ENCODE results near the gene ST7.
"Not testable (repeated sequence)": the region's sequence is repeated elsewhere in the genome, so short reads cannot be mapped to it uniquely, and the experiment has no call there.

The ST7 gene

DNA sequence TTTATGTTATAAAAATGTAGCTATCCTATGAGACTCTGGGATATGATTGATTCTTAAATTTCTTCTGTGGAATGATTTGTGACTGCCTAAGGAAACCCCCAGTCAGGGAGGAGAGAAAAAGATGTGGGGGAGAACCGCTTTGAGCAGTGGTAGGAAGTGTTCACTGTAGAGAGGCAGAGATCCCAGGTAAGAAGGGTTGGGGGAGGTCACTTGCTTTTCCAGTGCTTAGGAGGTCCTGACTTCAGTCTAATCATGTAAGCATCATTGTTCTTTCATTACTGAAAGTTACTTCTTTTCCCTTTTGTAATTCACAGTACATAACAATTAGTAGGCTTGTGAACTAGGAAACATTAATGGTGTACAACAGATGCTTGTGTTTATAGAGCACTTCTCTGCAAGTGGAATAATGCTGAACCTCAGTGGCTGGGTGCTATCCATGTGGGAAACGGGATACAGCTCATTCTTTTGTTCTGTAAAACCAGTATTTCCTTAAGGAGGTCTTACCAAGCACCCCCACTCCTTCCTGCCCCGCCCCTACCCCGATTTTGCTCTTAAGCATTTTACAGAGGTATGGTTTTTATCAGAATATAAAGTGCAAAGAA lies 165.4 kb downstream of the ST7 start:
- TF ChIP-seq, protein P1, sequence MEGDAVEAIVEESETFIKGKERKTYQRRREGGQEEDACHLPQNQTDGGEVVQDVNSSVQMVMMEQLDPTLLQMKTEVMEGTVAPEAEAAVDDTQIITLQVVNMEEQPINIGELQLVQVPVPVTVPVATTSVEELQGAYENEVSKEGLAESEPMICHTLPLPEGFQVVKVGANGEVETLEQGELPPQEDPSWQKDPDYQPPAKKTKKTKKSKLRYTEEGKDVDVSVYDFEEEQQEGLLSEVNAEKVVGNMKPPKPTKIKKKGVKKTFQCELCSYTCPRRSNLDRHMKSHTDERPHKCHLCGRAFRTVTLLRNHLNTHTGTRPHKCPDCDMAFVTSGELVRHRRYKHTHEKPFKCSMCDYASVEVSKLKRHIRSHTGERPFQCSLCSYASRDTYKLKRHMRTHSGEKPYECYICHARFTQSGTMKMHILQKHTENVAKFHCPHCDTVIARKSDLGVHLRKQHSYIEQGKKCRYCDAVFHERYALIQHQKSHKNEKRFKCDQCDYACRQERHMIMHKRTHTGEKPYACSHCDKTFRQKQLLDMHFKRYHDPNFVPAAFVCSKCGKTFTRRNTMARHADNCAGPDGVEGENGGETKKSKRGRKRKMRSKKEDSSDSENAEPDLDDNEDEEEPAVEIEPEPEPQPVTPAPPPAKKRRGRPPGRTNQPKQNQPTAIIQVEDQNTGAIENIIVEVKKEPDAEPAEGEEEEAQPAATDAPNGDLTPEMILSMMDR (IDR thresholded peaks at IDR 0.05; ENCODE audit: borderline replicate concordance, control extremely low read depth, extremely low read depth, insufficient read depth, missing control alignments): no peak
- in situ Hi-C loops (cut with MboI; ENCODE audit: low sequenced_read_pairs, unreplicated experiment): no loop called here
- DNase-seq (ENCODE audit: low spot score): no peak

DNA sequence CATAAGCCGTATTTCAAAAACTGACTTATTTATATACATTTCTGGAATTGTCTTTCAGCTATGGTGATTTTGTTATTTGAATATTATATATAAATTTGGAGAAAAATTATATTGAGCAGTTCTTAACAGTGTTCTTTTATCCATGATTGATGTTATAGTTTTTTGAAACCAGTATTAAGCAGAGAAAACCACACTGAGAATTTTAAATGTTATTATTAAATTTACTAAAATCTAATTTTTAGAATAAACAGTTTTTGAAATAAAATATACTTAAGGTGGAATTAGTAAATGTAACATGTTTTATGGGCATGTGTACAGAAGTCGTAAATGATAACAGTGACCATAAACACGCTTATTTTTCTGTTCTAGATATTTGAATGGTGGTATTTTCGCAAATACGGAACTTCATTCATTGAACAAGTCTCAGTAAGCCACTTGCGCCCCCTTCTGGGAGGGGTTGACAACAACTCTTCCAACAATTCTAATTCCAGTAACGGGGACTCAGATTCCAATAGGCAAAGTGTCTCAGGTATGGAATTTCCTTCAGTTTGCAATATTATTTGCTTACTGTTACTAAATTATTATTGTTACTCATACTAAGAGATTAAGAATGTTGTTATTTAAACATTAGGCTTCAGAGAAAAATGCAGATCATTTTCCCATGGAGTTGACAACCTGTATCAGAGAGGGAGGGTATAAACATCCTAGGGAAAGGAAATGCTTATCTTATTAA lies 166.1 kb downstream of the ST7 start:
- DNase-seq (ENCODE audit: low spot score): no peak
- TF ChIP-seq, protein P1 (IDR thresholded peaks at IDR 0.05; ENCODE audit: borderline replicate concordance, control extremely low read depth, extremely low read depth, insufficient read depth, missing control alignments): peak; percentile 71
- in situ Hi-C loops (cut with MboI; ENCODE audit: low sequenced_read_pairs, unreplicated experiment): no loop called here

GRCh38 chr7:117120321-117120720 lies 167.0 kb downstream of the ST7 start:
- in situ Hi-C loops (cut with MboI; ENCODE audit: low sequenced_read_pairs, unreplicated experiment): loop anchor here (5.0 kb wide), 1 partner anchor 133 kb away; no protein-coding TSS in a partner anchor

DNA sequence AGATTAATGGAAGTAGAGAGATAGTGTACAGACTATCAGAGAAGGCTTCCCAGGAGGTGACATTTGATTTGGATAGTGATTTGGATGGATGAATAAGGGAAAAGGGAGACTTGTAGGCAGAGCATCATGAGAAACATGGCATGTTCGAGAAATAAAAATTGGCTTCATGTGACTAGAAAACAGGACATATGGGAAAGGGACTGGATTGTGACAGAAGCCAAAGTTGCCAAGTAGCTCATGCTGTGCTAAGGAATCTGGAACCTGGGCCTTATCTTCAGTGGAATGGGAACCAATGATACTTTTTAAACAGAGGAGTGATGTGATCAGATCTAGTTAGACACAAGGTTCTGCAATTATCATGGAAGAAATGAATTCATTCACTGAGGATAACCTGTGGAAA lies 168.7 kb downstream of the ST7 start:
- DNase-seq (ENCODE audit: low spot score): not testable (repeated sequence)
- in situ Hi-C loops (cut with MboI; ENCODE audit: low sequenced_read_pairs, unreplicated experiment): loop anchor here (5.0 kb wide), 1 partner anchor 135 kb away; no protein-coding TSS in a partner anchor

More at GRCh38 chr7:117120321-117120720, 167.0 kb downstream of the ST7 start:
- DNase-seq (ENCODE audit: low spot score): not testable (repeated sequence)

DNA sequence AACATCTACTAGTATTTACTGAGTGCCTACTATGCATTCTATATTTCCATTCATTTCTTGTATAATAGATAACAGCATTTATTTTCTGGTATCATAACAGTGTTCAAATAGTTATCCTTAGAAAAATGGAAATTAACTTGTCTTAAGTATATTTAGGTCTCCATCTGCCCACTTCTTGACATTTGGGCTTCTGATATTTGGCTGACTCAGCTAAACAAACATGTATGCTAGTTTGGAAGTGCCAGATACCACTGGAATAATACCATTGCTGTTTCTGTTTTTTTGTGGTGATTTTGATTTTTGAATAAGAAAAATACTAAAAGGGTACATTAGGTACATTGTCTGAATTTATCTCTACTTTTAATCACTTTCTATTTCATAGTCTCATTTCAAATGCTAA lies 169.2 kb downstream of the ST7 start:
- TF ChIP-seq, protein P1 (IDR thresholded peaks at IDR 0.05; ENCODE audit: borderline replicate concordance, control extremely low read depth, extremely low read depth, insufficient read depth, missing control alignments): no peak
- DNase-seq (ENCODE audit: low spot score): no peak
- in situ Hi-C loops (cut with MboI; ENCODE audit: low sequenced_read_pairs, unreplicated experiment): loop anchor here (5.0 kb wide), 1 partner anchor 135 kb away; no protein-coding TSS in a partner anchor

GRCh38 chr7:117123311-117123926 lies 170.1 kb downstream of the ST7 start:
- TF ChIP-seq, protein P1 (IDR thresholded peaks at IDR 0.05; ENCODE audit: borderline replicate concordance, control extremely low read depth, extremely low read depth, insufficient read depth, missing control alignments): no peak
- no peak for DNase-seq (ENCODE audit: low spot score)
- in situ Hi-C loops (cut with MboI; ENCODE audit: low sequenced_read_pairs, unreplicated experiment): loop anchor here (5.0 kb wide), 1 partner anchor 136 kb away; no protein-coding TSS in a partner anchor

DNA sequence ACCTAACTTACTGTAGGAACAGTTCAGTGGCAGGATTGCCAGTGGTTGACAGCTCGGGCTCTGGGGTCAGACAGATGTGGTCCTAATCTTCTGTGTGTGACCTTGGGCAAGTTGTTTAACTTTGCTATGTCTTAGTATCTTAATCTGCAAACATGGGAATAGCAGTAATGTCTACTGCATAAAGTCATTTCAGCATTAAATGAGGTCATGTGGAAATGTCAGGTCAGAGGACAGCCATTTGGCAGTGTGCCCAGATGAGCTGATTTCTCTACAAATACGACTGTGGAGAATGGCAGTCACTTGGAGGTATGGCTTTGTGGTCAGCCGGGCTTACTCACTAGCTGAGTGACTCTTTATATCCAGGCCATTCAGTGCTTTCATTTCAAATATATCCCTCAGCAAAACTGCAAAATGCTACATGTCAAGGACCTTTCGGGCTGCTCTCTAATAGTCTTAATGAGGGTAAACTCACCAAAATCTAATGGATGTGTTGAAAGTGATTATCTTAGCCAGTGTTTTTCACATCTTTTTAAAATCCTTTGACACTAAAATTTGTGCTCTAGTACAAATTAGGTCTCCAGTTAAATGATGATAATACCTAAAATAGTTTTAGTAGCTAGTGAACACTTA lies 171.4 kb downstream of the ST7 start:
- DNase-seq (ENCODE audit: low spot score): no peak
- TF ChIP-seq, protein P1 (IDR thresholded peaks at IDR 0.05; ENCODE audit: borderline replicate concordance, control extremely low read depth, extremely low read depth, insufficient read depth, missing control alignments): no peak
- in situ Hi-C loops (cut with MboI; ENCODE audit: low sequenced_read_pairs, unreplicated experiment): loop anchor here (5.0 kb wide), 2 partner anchors 137 to 197 kb away; no protein-coding TSS in a partner anchor
